Stomach (tissue), 9 donors: ENCODE results near the gene STPG4. TPM values are rescaled to one million over a fixed set of nuclear protein-coding genes. Genes with fewer than 3 reads are reported as not detected.

Source experiments
- DNase-seq, 2 donors: peaks; one replicate each; pipeline versions ENCODE4 v3.0.0 to v3.0.0-alpha.2; 2013 to 2019
- H3K27ac ChIP-seq, 5 donors: fragments of 200-600 bp in 4 of 5; sonication (generic) in 4 of 5; one replicate each; pipeline ENCODE4 v1.5.1; 2013 to 2019; ENCODE audit warnings: mild to moderate bottlenecking in 1 of 5, moderate library complexity in 1 of 5
- H3K27me3 ChIP-seq, 3 donors: fragments of 200-600 bp; sonication (generic); one replicate each; pipeline ENCODE4 v1.5.1; 2017 to 2019; ENCODE audit warnings: mixed run types in 1 of 3
- H3K36me3 ChIP-seq, 4 donors: fragments of 200-600 bp; sonication (generic); 1 replicate in 3 of 4; 2 replicates in 1 of 4; pipeline ENCODE4 v1.5.1; 2016 to 2019
- H3K4me1 ChIP-seq, 4 donors: fragments of 200-600 bp; sonication (generic); one replicate each; pipeline ENCODE4 v1.5.1; 2016 to 2019
- H3K4me3 ChIP-seq, 4 donors: fragments of 200-600 bp; sonication (generic) in 3 of 4; one replicate each; pipeline ENCODE4 v1.5.1; 2016 to 2019; ENCODE audit warnings: mild to moderate bottlenecking in 1 of 4
- H3K9me3 ChIP-seq, 4 donors: fragments of 200-600 bp; sonication (generic); one replicate each; pipeline ENCODE4 v1.5.1; 2016 to 2019
- CTCF ChIP-seq, 7 experiments: fragments of 450-650 bp in 4 of 7; fragments of 200-600 bp in 3 of 7; sonication (generic) in 3 of 7; IDR thresholded peaks; one replicate each; pipeline ENCODE4 v1.5.1; 2016 to 2019; ENCODE audit warnings: antibody characterized with exemption in 7 of 7, control low read depth in 2 of 7, mild to moderate bottlenecking in 1 of 7
- EP300 ChIP-seq: sonication (generic); formaldehyde crosslinking; IDR thresholded peaks from one replicate; pipeline ENCODE4 v1.6.1; 2017; ENCODE audit warnings: antibody characterized with exemption
- POLR2A ChIP-seq, 4 donors: fragments of 450-650 bp; IDR thresholded peaks; one replicate each; pipeline ENCODE4 v1.6.1; 2016; ENCODE audit warnings: antibody characterized with exemption in 4 of 4, control low read depth in 2 of 4, mild to moderate bottlenecking in 1 of 4, moderate library complexity in 1 of 4
- POLR2AphosphoS5 ChIP-seq, 3 donors: sonication (generic); formaldehyde crosslinking; IDR thresholded peaks; one replicate each; pipeline ENCODE4 v1.6.1; 2016; ENCODE audit warnings: antibody characterized with exemption in 3 of 3
- WGBS, 5 donors: extraction: QIAGEN DNeasy Blood & Tissue Kit in 3 of 5; methylation state at CpG; one replicate each; pipeline versions ENCODE4 v1.1.5 to v1.1.7; 2013 to 2018; 5-methylcytosine and 5-hydroxymethylcytosine counted together
- intact Hi-C: fragments of 100-400 bp; cut with DNase I; formaldehyde crosslinking; loops from one replicate; pipeline ENCODE4 v1.15.1; 2023; ENCODE audit warnings: low total_unique reads
- polyA plus RNA-seq, 3 donors: library from polyadenylated mRNA; stranded (reverse); fragments of 200-250 nt; gene quantifications; one replicate each; pipeline ENCODE4 v1.2.3, GENCODE V29; 2013
- total RNA-seq, 5 donors: library from RNA; depleted of rRNA; stranded (reverse); fragments of >200 nt; gene quantifications; one replicate each; pipeline versions ENCODE4 v1.1.0 to v1.2.3, GENCODE V29; 2014 to 2016
- donor health status: healthy with polysubstance abuse.
- donor health status: Bipolar disorder and iron deficiency.
- donor health status: healthy.

STPG4 gene
- total and polyA plus RNA-seq, 8 donors = not detected

GRCh38 chr2:47056374-47056773, 98.7 kb downstream of the STPG4 start:
- Histone ChIP-seq H3K9me3 (no peaks in the 10 kb centered on the region), H3K27ac (peak overlapping the region in 4 of 5 donors; percentile 69 to 87 (median 80)), H3K4me1 (peaks cover 26 to 54% (median 42%) of the 10 kb centered on the region in 4 donors), H3K36me3 (peaks cover 7 to 44% (median 36%) of the 10 kb centered on the region in 4 donors), H3K27me3 (no peaks in the 10 kb centered on the region), H3K4me3 (no peak overlapping the region)
- DNase-seq = peak in 1 of 2 donors; percentile 74
- intact Hi-C loops = no loop called here
- no peak for TF ChIP-seq CTCF (IDR thresholded peaks at IDR 0.05)
- no peak for TF ChIP-seq POLR2A (IDR thresholded peaks at IDR 0.05)
- TF ChIP-seq EP300 = no peak
- no peak for TF ChIP-seq POLR2AphosphoS5 (IDR thresholded peaks at IDR 0.05)
- WGBS, 5 donors = 45 to 83% (median 65%) methylated on average over 5 of the region's 5 CpGs

GRCh38 chr2:47054868-47055267, 100.2 kb downstream of the STPG4 start:
- no peaks in the 10 kb centered on the region for H3K9me3 ChIP-seq
- peaks cover 26 to 51% (median 39%) of the 10 kb centered on the region in 4 donors for H3K4me1 ChIP-seq

GRCh38 chr2:47054036-47054555, 101.0 kb downstream of the STPG4 start:
- H3K27ac ChIP-seq = peak overlapping the region in 1 of 5 donors; percentile 87

More at GRCh38 chr2:47054868-47055267, 100.2 kb downstream of the STPG4 start:
- Histone ChIP-seq H3K27ac (peak overlapping the region in 1 of 5 donors; percentile 87), H3K36me3 (peaks cover 8 to 50% (median 43%) of the 10 kb centered on the region in 4 donors), H3K4me3 (no peak overlapping the region), H3K27me3 (no peaks in the 10 kb centered on the region)
- no peak for DNase-seq
- 95 to 100% (median 98%) methylated on average over 4 of the region's 4 CpGs for WGBS, 5 donors
- no peak for TF ChIP-seq EP300
- TF ChIP-seq POLR2AphosphoS5 (IDR thresholded peaks at IDR 0.05) = no peak
- TF ChIP-seq POLR2A (IDR thresholded peaks at IDR 0.05) = no peak
- TF ChIP-seq CTCF (IDR thresholded peaks at IDR 0.05) = no peak
- intact Hi-C loops = no loop called here

GRCh38 chr2:47052847-47053246, 102.3 kb downstream of the STPG4 start:
- Histone ChIP-seq H3K27ac (no peak overlapping the region), H3K4me3 (no peak overlapping the region), H3K4me1 (peaks cover 21 to 31% (median 26%) of the 10 kb centered on the region in 4 donors), H3K9me3 (no peaks in the 10 kb centered on the region), H3K36me3 (peaks cover 8 to 56% (median 52%) of the 10 kb centered on the region in 4 donors), H3K27me3 (no peaks in the 10 kb centered on the region)
- 88 to 96% (median 95%) methylated on average over 7 of the region's 7 CpGs for WGBS, 5 donors
- intact Hi-C loops = no loop called here
- DNase-seq = no peak
- TF ChIP-seq CTCF (IDR thresholded peaks at IDR 0.05) (no peak), POLR2A (IDR thresholded peaks at IDR 0.05) (no peak), EP300 (no peak), POLR2AphosphoS5 (IDR thresholded peaks at IDR 0.05) (no peak)

More at GRCh38 chr2:47054036-47054555, 101.0 kb downstream of the STPG4 start:
- Histone ChIP-seq H3K27me3 (no peaks in the 10 kb centered on the region), H3K36me3 (peaks cover 8 to 54% (median 45%) of the 10 kb centered on the region in 4 donors), H3K4me3 (no peak overlapping the region), H3K4me1 (peaks cover 26 to 44% (median 35%) of the 10 kb centered on the region in 4 donors), H3K9me3 (no peaks in the 10 kb centered on the region)
- WGBS, 5 donors = 73 to 85% (median 82%) methylated on average over 7 of the region's 7 CpGs
- no peak for DNase-seq
- TF ChIP-seq CTCF (IDR thresholded peaks at IDR 0.05) (no peak), POLR2A (IDR thresholded peaks at IDR 0.05) (no peak), POLR2AphosphoS5 (IDR thresholded peaks at IDR 0.05) (no peak), EP300 (no peak)
- intact Hi-C loops = no loop called here
